GM23248 (cell line): ENCODE results near the gene LGR5.

Experiments used
- EZH2 ChIP-seq: fragments of 200-600 bp; sonication (generic); IDR thresholded peaks from 2 replicates; pipeline ENCODE4 v1.6.1; 2018; ENCODE audit warnings: antibody characterized with exemption, mild to moderate bottlenecking; ENCODE audit not compliant: insufficient read depth, poor library complexity, severe bottlenecking
- EZH2phosphoT487 ChIP-seq: fragments of 200-600 bp; sonication (generic); IDR thresholded peaks from 2 replicates; pipeline ENCODE4 v1.6.1; 2018; ENCODE audit warnings: antibody characterized with exemption, moderate library complexity, mild to moderate bottlenecking, low read depth; ENCODE audit not compliant: insufficient read depth

DNA sequence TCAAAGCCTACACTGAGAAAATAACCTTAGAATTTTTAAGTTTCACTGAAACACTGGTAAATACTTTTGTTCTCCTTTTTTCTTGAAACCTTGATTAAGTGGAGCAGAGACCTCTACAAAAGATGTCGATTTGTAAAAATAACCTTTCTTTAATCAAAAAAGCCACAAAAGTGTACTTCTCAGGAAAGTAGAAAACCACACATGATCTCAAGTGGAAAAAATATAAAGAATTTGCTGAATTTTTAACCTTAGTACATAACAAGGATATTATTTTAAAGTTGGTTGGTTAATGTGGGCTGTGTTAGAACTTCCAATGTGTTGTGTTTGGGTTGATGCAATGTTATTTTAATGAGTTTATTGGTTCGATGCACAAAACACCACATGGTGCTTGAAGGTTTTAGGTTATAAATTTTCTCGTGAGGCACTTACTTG lies 8.6 kb downstream of the LGR5 start:
- TF ChIP-seq EZH2, result no peak
- TF ChIP-seq EZH2phosphoT487, result no peak
